HEK293 (cell line): Measurements from ENCODE around the gene MBNL2.

Experiments used
- CTCF ChIA-PET: fragments of 350-600 bp; formaldehyde crosslinking; extraction: SDS; loops from one replicate; lab custom pipeline; 2021; ENCODE audit warnings: antibody characterized with exemption; lab: Yijun Ruan, JAX
- POLR2A ChIA-PET: fragments of 300-600 bp; formaldehyde crosslinking; extraction: SDS; loops from one replicate; lab custom pipeline; 2020; ENCODE audit warnings: antibody characterized with exemption, inconsistent platforms; lab: Yijun Ruan, JAX
- H3K27ac ChIP-seq: fragments of 200-500 bp; sonication (Bioruptor generic); 2 replicates; pipeline ENCODE4 v1.5.1; 2014; ENCODE audit warnings: low read depth, low read length, control low read depth, inconsistent platforms; ENCODE audit errors: extremely low read depth
- H3K36me3 ChIP-seq, 2 experiments: fragments of 200-500 bp in 1 of 2; sonication (Bioruptor generic) in 1 of 2; 1 replicate in 1 of 2; 2 replicates in 1 of 2; pipeline ENCODE4 v1.5.1; 2014 to 2017; ENCODE audit warnings: inconsistent platforms in 2 of 2, low read length in 2 of 2; ENCODE audit not compliant: control insufficient read depth in 2 of 2, insufficient read depth in 1 of 2
- H3K4me1 ChIP-seq: fragments of 200-500 bp; sonication (Bioruptor generic); 2 replicates; pipeline ENCODE4 v1.5.1; 2014; ENCODE audit warnings: mild to moderate bottlenecking, low read length, inconsistent platforms; ENCODE audit not compliant: control insufficient read depth, insufficient read depth
- H3K4me3 ChIP-seq: 2 replicates; pipeline ENCODE4 v1.5.1; 2011; ENCODE audit warnings: low read depth, mild to moderate bottlenecking, control low read depth, low read length, moderate library complexity
- H3K9me3 ChIP-seq: fragments of 200-500 bp; sonication (Bioruptor generic); 2 replicates; pipeline ENCODE4 v1.5.1; 2014; ENCODE audit warnings: low read depth, low read length, inconsistent platforms; ENCODE audit not compliant: control insufficient read depth, insufficient read depth
- GLIS1 ChIP-seq: fragments of 450-650 bp; formaldehyde crosslinking; IDR thresholded peaks from 2 replicates; pipeline ENCODE4 v1.5.1; 2016; ENCODE audit warnings: missing biosample characterization, missing genetic modification characterization
- GLIS2 ChIP-seq: fragments of 450-650 bp; formaldehyde crosslinking; IDR thresholded peaks from 2 replicates; pipeline ENCODE4 v1.5.1; 2016; ENCODE audit warnings: missing biosample characterization, missing genetic modification characterization
- KLF10 ChIP-seq: fragments of 450-650 bp; IDR thresholded peaks from 2 replicates; pipeline ENCODE4 v1.5.1; 2018; ENCODE audit warnings: missing biosample characterization, mild to moderate bottlenecking, missing genetic modification characterization
- PATZ1 ChIP-seq: fragments of 450-650 bp; formaldehyde crosslinking; IDR thresholded peaks from 2 replicates; pipeline ENCODE4 v1.5.1; 2016; ENCODE audit warnings: missing biosample characterization, missing genetic modification characterization
- PBX3 ChIP-seq: sonication (generic); formaldehyde crosslinking; IDR thresholded peaks from 2 replicates; pipeline ENCODE4 v1.8.1; 2022; ENCODE audit warnings: mild to moderate bottlenecking, moderate library complexity, missing genetic modification reagents
- ZBTB20 ChIP-seq: fragments of 450-650 bp; formaldehyde crosslinking; IDR thresholded peaks from 2 replicates; pipeline ENCODE4 v1.5.1; 2016; ENCODE audit warnings: missing biosample characterization, missing genetic modification characterization
- ZBTB26 ChIP-seq: fragments of 450-650 bp; formaldehyde crosslinking; optimal IDR thresholded peaks from 2 replicates; pipeline ENCODE3; 2016; ENCODE audit warnings: missing biosample characterization, mild to moderate bottlenecking, missing genetic modification characterization
- ZBTB8A ChIP-seq: fragments of 450-650 bp; formaldehyde crosslinking; IDR thresholded peaks from 2 replicates; pipeline ENCODE4 v1.5.1; 2016; ENCODE audit warnings: missing biosample characterization, missing genetic modification characterization
- ZEB2 ChIP-seq: fragments of 450-650 bp; formaldehyde crosslinking; IDR thresholded peaks from 2 replicates; pipeline ENCODE4 v1.5.1; 2016; ENCODE audit warnings: missing biosample characterization, missing genetic modification characterization
- ZIC2 ChIP-seq: fragments of 450-650 bp; formaldehyde crosslinking; IDR thresholded peaks from 2 replicates; pipeline ENCODE4 v1.5.1; 2016; ENCODE audit warnings: missing biosample characterization, missing genetic modification characterization
- ZNF140 ChIP-seq: fragments of 450-650 bp; formaldehyde crosslinking; IDR thresholded peaks from 2 replicates; pipeline ENCODE4 v1.5.1; 2016; ENCODE audit warnings: missing biosample characterization, missing genetic modification characterization
- ZNF202 ChIP-seq: fragments of 450-650 bp; formaldehyde crosslinking; IDR thresholded peaks from 2 replicates; pipeline ENCODE4 v1.5.1; 2016; ENCODE audit warnings: missing biosample characterization, missing genetic modification characterization, borderline replicate concordance
- ZNF214 ChIP-seq: fragments of 450-650 bp; formaldehyde crosslinking; IDR thresholded peaks from 2 replicates; pipeline ENCODE4 v1.5.1; 2017; ENCODE audit warnings: missing biosample characterization, mild to moderate bottlenecking, missing genetic modification characterization, borderline replicate concordance
- ZNF23 ChIP-seq: fragments of 450-650 bp; formaldehyde crosslinking; IDR thresholded peaks from 2 replicates; pipeline ENCODE4 v1.5.1; 2016; ENCODE audit warnings: missing biosample characterization, missing genetic modification characterization, borderline replicate concordance
- ZNF335 ChIP-seq: fragments of 450-650 bp; formaldehyde crosslinking; conservative IDR thresholded peaks from 2 replicates; pipeline ENCODE4 v1.5.1; 2016; ENCODE audit warnings: missing biosample characterization, missing genetic modification characterization
- ZNF600 ChIP-seq: fragments of 450-650 bp; formaldehyde crosslinking; IDR thresholded peaks from 2 replicates; pipeline ENCODE4 v1.5.1; 2016; ENCODE audit warnings: missing biosample characterization, missing genetic modification characterization
- ZNF664 ChIP-seq: fragments of 450-650 bp; formaldehyde crosslinking; IDR thresholded peaks from 2 replicates; pipeline ENCODE4 v1.5.1; 2016; ENCODE audit warnings: missing biosample characterization, missing genetic modification characterization

The MBNL2 gene

DNA sequence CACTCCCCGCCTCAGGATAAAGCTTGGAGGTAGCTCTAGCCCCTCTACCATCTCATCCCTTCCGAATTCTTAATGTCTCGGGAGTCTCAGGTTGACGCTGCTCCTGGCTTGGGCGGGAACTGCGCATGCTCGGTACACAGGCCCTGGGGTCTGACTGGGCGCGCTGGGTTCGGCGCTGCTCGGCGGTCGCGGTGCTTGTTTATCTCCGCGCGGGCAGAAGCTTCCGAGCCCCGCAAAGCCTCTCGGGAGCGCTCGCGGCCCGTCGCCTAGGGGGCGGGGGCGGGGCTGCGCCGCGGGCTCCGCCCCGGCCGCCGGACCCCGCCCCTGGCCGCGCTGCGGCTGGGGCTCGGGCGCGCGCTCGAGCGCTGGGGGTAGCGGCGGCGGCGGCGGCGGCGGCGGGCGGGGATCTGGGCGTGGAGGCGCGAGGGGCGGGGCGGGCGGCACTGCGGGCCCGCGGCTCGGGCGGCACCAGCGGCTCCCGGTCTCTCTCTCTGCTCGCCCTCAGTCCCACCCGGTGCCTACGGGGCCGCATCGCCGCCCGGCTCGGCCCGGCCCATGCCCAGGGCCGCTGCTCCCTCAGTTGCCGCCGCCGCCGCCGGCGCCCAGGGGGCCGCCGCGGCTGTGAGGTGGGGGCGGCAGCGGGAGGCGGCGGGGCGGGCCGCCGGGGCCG lies 211.7 kb downstream of the MBNL2 start, which contains the start of gene RAP2A (continued):
- peak; percentile 36; the same call in 1 of the 2 replicates for TF ChIP-seq ZNF335 (tag by site-specific recombination)
- TF ChIP-seq ZBTB26 (tag by site-specific recombination): peak; percentile 64
- TF ChIP-seq KLF10 (tag by site-specific recombination): peak; percentile 26; the same call in 1 of the 2 replicates
- TF ChIP-seq, all 188 proteins: peak for 7

DNA sequence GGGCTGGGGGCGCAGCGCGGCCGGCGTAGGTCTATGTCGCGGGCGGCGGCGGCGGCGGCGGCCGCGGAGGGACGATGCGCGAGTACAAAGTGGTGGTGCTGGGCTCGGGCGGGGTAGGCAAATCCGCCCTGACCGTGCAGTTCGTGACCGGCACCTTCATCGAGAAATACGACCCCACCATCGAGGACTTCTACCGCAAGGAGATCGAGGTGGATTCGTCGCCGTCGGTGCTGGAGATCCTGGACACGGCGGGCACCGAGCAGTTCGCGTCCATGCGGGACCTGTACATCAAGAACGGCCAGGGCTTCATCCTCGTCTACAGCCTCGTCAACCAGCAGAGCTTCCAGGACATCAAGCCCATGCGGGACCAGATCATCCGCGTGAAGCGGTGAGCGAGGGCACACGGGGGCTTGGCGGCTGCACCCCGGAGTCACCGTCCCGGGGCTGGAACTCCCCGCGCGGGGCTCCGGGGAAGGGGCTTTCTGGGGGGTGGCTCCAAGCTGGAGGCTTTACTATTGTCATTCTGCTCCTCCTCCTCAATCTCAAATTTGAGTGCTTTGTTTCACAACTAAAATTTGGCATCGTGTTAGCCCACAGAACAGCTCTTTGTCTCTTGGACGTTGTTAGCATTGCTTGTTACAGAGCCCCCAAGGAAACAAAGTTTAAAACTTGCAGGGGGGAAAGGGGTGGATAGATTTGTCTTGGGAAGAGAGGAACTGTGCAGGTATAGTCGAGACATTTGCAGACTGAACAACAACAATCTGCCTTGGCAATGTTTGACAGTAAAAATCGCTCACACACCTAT lies 212.5 kb downstream of the MBNL2 start:
- TF ChIP-seq ZBTB20 (peak; percentile 59; the same call in 1 of the 2 replicates), ZBTB8A (tag by site-specific recombination) (peak; percentile 23; the same call in 1 of the 2 replicates), GLIS1 (tag by site-specific recombination) (peak; percentile 30; the same call in 1 of the 2 replicates), PATZ1 (tag by site-specific recombination) (0 out of 2 replicates have a peak, but pooled peaks have one; percentile 24), ZNF23 (tag by site-specific recombination) (no peak), ZIC2 (no peak), ZNF335 (tag by site-specific recombination) (peak; percentile 51), GLIS2 (tag by site-specific recombination) (peak; percentile 84), ZNF600 (tag by site-specific recombination) (peak; percentile 63; the same call in 1 of the 2 replicates), ZEB2 (tag by site-specific recombination) (peak; percentile 56; the same call in 1 of the 2 replicates), ZNF140 (tag by site-specific recombination) (no peak), ZNF202 (no peak), ZBTB26 (tag by site-specific recombination) (peak; percentile 68)
- Histone ChIP-seq H3K4me3 (peak overlapping the region; percentile 78), H3K27ac (peak overlapping the region; percentile 62; the same call in 1 of the 2 replicates), H3K36me3 (no peaks in the 10 kb centered on the region), H3K4me1 (peaks cover 2% of the 10 kb centered on the region; the same call in 1 of the 2 replicates), H3K9me3 (no peaks in the 10 kb centered on the region)
- ChIA-PET POLR2A (interaction anchor here (0.6 to 1.6 kb wide), 4 partner anchors 11 to 1517 kb away, joined by 4 to 7 read pairs (median 4); no protein-coding TSS in a partner anchor), CTCF (interaction anchor here (1.1 kb wide), 1 partner anchor 14 kb away, joined by 3 read pairs; no protein-coding TSS in a partner anchor)

DNA sequence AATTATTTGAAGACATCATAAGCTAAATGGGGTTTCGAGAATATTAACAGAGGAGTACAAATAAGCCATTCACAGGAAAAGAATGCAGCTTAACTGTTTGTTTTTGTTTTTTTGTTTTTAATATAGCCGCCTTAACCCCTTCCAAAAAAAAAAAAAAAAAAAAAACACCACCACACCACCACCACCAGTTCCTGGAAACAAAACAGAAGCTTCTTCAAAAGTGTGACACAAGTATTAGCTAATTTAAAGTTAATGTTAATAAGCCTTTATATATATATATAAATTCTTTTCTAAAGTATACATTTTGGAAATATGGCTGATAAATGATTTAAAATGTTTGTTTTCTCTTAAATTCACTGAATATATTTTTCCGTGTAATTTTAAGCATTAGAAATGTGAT lies 213.2 kb downstream of the MBNL2 start:
- Histone ChIP-seq H3K4me3 (peak overlapping the region; percentile 78), H3K4me1 (peaks cover 2% of the 10 kb centered on the region; the same call in 1 of the 2 replicates), H3K9me3 (no peaks in the 10 kb centered on the region), H3K27ac (no peak overlapping the region), H3K36me3 (no peaks in the 10 kb centered on the region)
- TF ChIP-seq ZNF214 (no peak), PBX3 (CRISPR knock-in tag) (no peak), ZNF664 (tag by site-specific recombination) (peak; percentile 79)
- ChIA-PET POLR2A (interaction anchor here (0.7 to 1.2 kb wide), 2 partner anchors 10 to 312 kb away, joined by 4 to 7 read pairs; no protein-coding TSS in a partner anchor), CTCF (interaction anchor here (1.1 kb wide), 1 partner anchor 14 kb away, joined by 3 read pairs; no protein-coding TSS in a partner anchor)
